Vagina (tissue), 2 donors: ENCODE data around the gene RNF4. TPM values are rescaled to one million over a fixed set of nuclear protein-coding genes. Genes with fewer than 3 reads are reported as not detected.
A peak's percentile ranks its signal among the peaks of the same experiment; 100 is the strongest.

Source experiments
- DNase-seq, 2 donors: peaks; one replicate each; pipeline ENCODE4 v3.0.0-alpha.2; 2017; ENCODE audit errors: extremely low spot score in 2 of 2
- H3K27ac ChIP-seq: fragments of 200-600 bp; sonication (generic); one replicate; pipeline ENCODE4 v1.5.1; 2019
- H3K27me3 ChIP-seq: fragments of 200-600 bp; sonication (generic); one replicate; pipeline ENCODE4 v1.5.1; 2019
- H3K36me3 ChIP-seq, 2 donors: fragments of 200-600 bp; sonication (generic); one replicate each; pipeline ENCODE4 v1.5.1; 2017 to 2019
- H3K4me1 ChIP-seq: fragments of 200-600 bp; sonication (generic); one replicate; pipeline ENCODE4 v1.5.1; 2019
- H3K4me3 ChIP-seq, 2 donors: fragments of 200-600 bp; sonication (generic); 1 replicate in 1 of 2; 2 replicates in 1 of 2; pipeline ENCODE4 v1.5.1; 2016 to 2019
- H3K9me3 ChIP-seq: fragments of 200-600 bp; sonication (generic); one replicate; pipeline ENCODE4 v1.5.1; 2019
- CTCF ChIP-seq, 3 experiments: fragments of 450-650 bp in 2 of 3; fragments of 200-600 bp in 1 of 3; sonication (generic) in 1 of 3; IDR thresholded peaks; one replicate each; pipeline ENCODE4 v1.5.1; 2017 to 2019; ENCODE audit warnings: antibody characterized with exemption in 3 of 3, mild to moderate bottlenecking in 2 of 3, moderate library complexity in 2 of 3
- POLR2A ChIP-seq, 2 donors: fragments of 450-650 bp; IDR thresholded peaks; one replicate each; pipeline ENCODE4 v1.6.1; 2017; ENCODE audit warnings: antibody characterized with exemption in 2 of 2, mild to moderate bottlenecking in 2 of 2, moderate library complexity in 2 of 2
- POLR2AphosphoS5 ChIP-seq, 2 donors: sonication (generic); formaldehyde crosslinking; IDR thresholded peaks; one replicate each; pipeline ENCODE4 v1.9.0; 2017; ENCODE audit warnings: antibody characterized with exemption in 2 of 2, mild to moderate bottlenecking in 2 of 2, low read depth in 1 of 2; ENCODE audit not compliant: insufficient read depth in 1 of 2
- intact Hi-C: fragments of 100-400 bp; cut with DNase I; formaldehyde crosslinking; loops from one replicate; pipeline ENCODE4 v1.15.1; 2023
- total RNA-seq: library from RNA; depleted of rRNA; stranded (reverse); fragments of >200 nt; gene quantifications from one replicate; pipeline ENCODE4 v1.2.3, GENCODE V29; 2016

Gene RNF4
- total RNA-seq, 1 donor from 2014 or later = 30.2 TPM

DNA sequence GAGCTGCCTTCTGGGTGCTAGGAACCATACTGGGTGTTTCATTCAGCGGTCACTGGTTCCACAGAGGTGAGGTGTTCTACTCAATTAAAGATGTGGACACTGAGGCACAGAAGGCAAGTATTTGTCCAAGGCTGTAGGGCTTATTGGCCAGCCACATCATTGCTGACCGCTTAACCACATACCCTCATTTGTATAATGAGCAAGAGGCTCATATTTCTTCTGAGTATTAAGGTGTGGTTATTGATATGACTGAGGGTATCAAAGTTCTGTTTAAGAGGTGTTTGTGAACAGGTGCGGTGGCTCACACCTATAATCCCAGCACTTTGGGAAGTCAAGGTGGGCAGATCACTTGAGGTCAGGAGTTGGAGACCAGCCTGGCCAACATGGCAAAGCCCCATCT is 14.3 kb downstream of the RNF4 start:
- intact Hi-C loops = no loop called here
- no peak for TF ChIP-seq POLR2AphosphoS5 (IDR thresholded peaks at IDR 0.05; ENCODE audit: insufficient read depth in 1 of 2, low read depth in 1 of 2)
- TF ChIP-seq CTCF (IDR thresholded peaks at IDR 0.05) = no peak
- no peak for TF ChIP-seq POLR2A (IDR thresholded peaks at IDR 0.05)
- H3K4me3 ChIP-seq = no peak overlapping the region
- peaks cover 91% of the 10 kb centered on the region for H3K4me1 ChIP-seq
- no peaks in the 10 kb centered on the region for H3K27me3 ChIP-seq
- H3K36me3 ChIP-seq = no peaks in the 10 kb centered on the region
- DNase-seq = no peak
- no peaks in the 10 kb centered on the region for H3K9me3 ChIP-seq
- H3K27ac ChIP-seq = no peak overlapping the region

DNA sequence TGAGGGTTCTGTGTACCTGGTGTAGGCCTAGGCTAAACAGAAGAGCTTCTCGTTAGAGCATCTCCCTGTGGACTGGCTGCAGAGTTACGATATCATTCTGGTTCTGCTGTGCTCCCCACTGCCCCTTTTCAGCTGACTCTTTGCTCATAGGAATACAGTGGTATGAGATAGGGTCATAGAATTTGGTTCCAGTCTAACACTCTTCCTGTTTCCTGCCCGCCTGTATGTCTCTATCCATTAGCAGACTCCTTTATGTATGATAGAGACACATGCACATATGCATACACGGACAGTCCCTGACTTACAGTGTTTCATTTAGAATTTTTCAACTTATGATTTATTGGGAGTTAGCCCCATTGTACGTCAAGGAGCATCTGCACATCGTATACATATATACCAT is 15.3 kb downstream of the RNF4 start:
- Histone ChIP-seq H3K4me1 (peaks cover 83% of the 10 kb centered on the region), H3K9me3 (no peaks in the 10 kb centered on the region), H3K27ac (no peak overlapping the region), H3K27me3 (no peaks in the 10 kb centered on the region), H3K4me3 (no peak overlapping the region), H3K36me3 (no peaks in the 10 kb centered on the region)
- DNase-seq = no peak
- intact Hi-C loops = no loop called here
- TF ChIP-seq POLR2A (IDR thresholded peaks at IDR 0.05) (no peak), CTCF (IDR thresholded peaks at IDR 0.05) (no peak), POLR2AphosphoS5 (IDR thresholded peaks at IDR 0.05; ENCODE audit: insufficient read depth in 1 of 2, low read depth in 1 of 2) (no peak)

GRCh38 chr4:2484993-2485392 is 16.1 kb downstream of the RNF4 start:
- Histone ChIP-seq H3K36me3 (peaks cover 0 to under 1% of the 10 kb centered on the region in 2 donors), H3K27ac (peak overlapping the region; percentile 16), H3K4me1 (peaks cover 85% of the 10 kb centered on the region), H3K4me3 (no peak overlapping the region), H3K27me3 (no peaks in the 10 kb centered on the region), H3K9me3 (no peaks in the 10 kb centered on the region)
- intact Hi-C loops = no loop called here
- TF ChIP-seq POLR2A (IDR thresholded peaks at IDR 0.05) (no peak), POLR2AphosphoS5 (IDR thresholded peaks at IDR 0.05; ENCODE audit: insufficient read depth in 1 of 2, low read depth in 1 of 2) (no peak)
- no peak for DNase-seq

DNA sequence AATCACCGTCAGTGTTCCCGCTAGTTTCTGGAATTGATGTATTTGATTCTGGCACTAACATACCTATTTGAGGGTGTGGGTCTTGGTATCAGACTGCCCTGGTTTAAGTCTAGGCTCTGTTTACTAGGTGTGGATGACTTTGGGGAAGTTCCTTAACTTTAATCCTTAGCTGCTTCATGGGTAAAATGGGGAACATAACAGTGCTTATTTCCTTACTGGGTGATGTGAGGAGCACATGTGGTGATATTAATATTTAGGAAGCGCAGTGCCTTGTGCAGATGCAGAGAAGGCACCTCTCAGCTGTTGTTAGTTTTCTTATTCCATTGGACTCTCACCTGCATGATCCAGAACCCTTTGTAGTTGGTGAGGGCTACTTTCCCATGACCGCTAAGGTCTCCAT is 17.1 kb downstream of the RNF4 start:
- no peak for DNase-seq
- intact Hi-C loops = no loop called here
- Histone ChIP-seq H3K27me3 (no peaks in the 10 kb centered on the region), H3K4me1 (peaks cover 88% of the 10 kb centered on the region), H3K27ac (no peak overlapping the region), H3K36me3 (peaks cover 0 to 10% of the 10 kb centered on the region in 2 donors), H3K4me3 (no peak overlapping the region), H3K9me3 (no peaks in the 10 kb centered on the region)
- TF ChIP-seq CTCF (IDR thresholded peaks at IDR 0.05) (no peak), POLR2AphosphoS5 (IDR thresholded peaks at IDR 0.05; ENCODE audit: insufficient read depth in 1 of 2, low read depth in 1 of 2) (no peak), POLR2A (IDR thresholded peaks at IDR 0.05) (no peak)

GRCh38 chr4:2486981-2487380 is 18.1 kb downstream of the RNF4 start:
- Histone ChIP-seq H3K27me3 (no peaks in the 10 kb centered on the region), H3K4me3 (no peak overlapping the region), H3K9me3 (no peaks in the 10 kb centered on the region), H3K36me3 (peaks cover 0 to 19% of the 10 kb centered on the region in 2 donors), H3K27ac (no peak overlapping the region), H3K4me1 (peaks cover 78% of the 10 kb centered on the region)
- intact Hi-C loops = no loop called here
- TF ChIP-seq POLR2A (IDR thresholded peaks at IDR 0.05) = no peak
- TF ChIP-seq POLR2AphosphoS5 (IDR thresholded peaks at IDR 0.05; ENCODE audit: insufficient read depth in 1 of 2, low read depth in 1 of 2) = no peak
- no peak for TF ChIP-seq CTCF (IDR thresholded peaks at IDR 0.05)
- no peak for DNase-seq
